ENCODE data around the gene MYNN. TPM values are rescaled to one million over a fixed set of nuclear protein-coding genes. Genes with fewer than 3 reads are reported as not detected.

MYNN gene
- total and polyA plus RNA-seq, 2 of the 13 experiments (the other 11 are each of a cell fraction or from before 2014, with no cell fraction given), result 10.4 to 17.6 TPM

- TF ChIP-seq HOMEZ (CRISPR knock-in tag; IDR thresholded peaks at IDR 0.05; ENCODE audit: low read depth), result peak; percentile 76; the same call in 1 of the 2 replicates
- TF ChIP-seq ZNF335 (CRISPR knock-in tag; IDR thresholded peaks at IDR 0.05), result no peak
- peak; percentile 31; the same call in 1 of the 2 replicates for TF ChIP-seq KLF12 (CRISPR knock-in tag; IDR thresholded peaks at IDR 0.05; ENCODE audit: borderline replicate concordance)
- peak; percentile 90 for TF ChIP-seq GABPB1 (CRISPR knock-in tag; IDR thresholded peaks at IDR 0.05)
- peak; percentile 99 for TF ChIP-seq THAP7 (CRISPR knock-in tag; IDR thresholded peaks at IDR 0.05)
- peak; percentile 75 for TF ChIP-seq NFYB (CRISPR knock-in tag; IDR thresholded peaks at IDR 0.05)
- 0 out of 2 replicates have a peak, but pooled peaks have one; percentile 0 for TF ChIP-seq KDM5B (CRISPR knock-in tag; IDR thresholded peaks at IDR 0.05; ENCODE audit: borderline replicate concordance)
- 0 out of 2 replicates have a peak, but pooled peaks have one; percentile 39 for TF ChIP-seq ZNF160 (CRISPR knock-in tag; IDR thresholded peaks at IDR 0.05)
- no peak; the same call in 1 of the 2 replicates for TF ChIP-seq ZNF503 (CRISPR knock-in tag; IDR thresholded peaks at IDR 0.05)
- no peak for TF ChIP-seq PATZ1 (CRISPR knock-in tag; IDR thresholded peaks at IDR 0.05)
- TF ChIP-seq WIZ (CRISPR knock-in tag; IDR thresholded peaks at IDR 0.05), result peak; percentile 60; the same call in 1 of the 2 replicates
- TF ChIP-seq HNRNPLL (IDR thresholded peaks at IDR 0.05; ENCODE audit: low read depth, low read length, poor library complexity, severe bottlenecking), result peak; percentile 77
- 0 out of 2 replicates have a peak, but pooled peaks have one; percentile 14 for TF ChIP-seq MED1 (CRISPR knock-in tag; IDR thresholded peaks at IDR 0.05)
- TF ChIP-seq ZNF879 (CRISPR knock-in tag; IDR thresholded peaks at IDR 0.05), result no peak
- peak; percentile 39; the same call in 1 of the 2 replicates for TF ChIP-seq KDM2A (CRISPR knock-in tag; IDR thresholded peaks at IDR 0.05; ENCODE audit: borderline replicate concordance, low read depth)
- peak; percentile 25; the same call in 1 of the 2 replicates for TF ChIP-seq RXRB (CRISPR knock-in tag; IDR thresholded peaks at IDR 0.05; ENCODE audit: borderline replicate concordance)
- TF ChIP-seq ZNF605 (CRISPR knock-in tag; IDR thresholded peaks at IDR 0.05), result peak; percentile 36; the same call in 1 of the 2 replicates
- TF ChIP-seq ZNF235 (CRISPR knock-in tag; IDR thresholded peaks at IDR 0.05; ENCODE audit: borderline replicate concordance), result no peak
- TF ChIP-seq ZNF629 (CRISPR knock-in tag; conservative IDR thresholded peaks at IDR 0.05), result no peak
- TF ChIP-seq SAFB2 (CRISPR knock-in tag; IDR thresholded peaks at IDR 0.05; ENCODE audit: borderline replicate concordance, low read depth), result no peak
- no peak for TF ChIP-seq HMG20A (CRISPR knock-in tag; IDR thresholded peaks at IDR 0.05; ENCODE audit: borderline replicate concordance)
Observed at GRCh38 chr3:169764882-169765612, 8.1 kb upstream of the MYNN start, which contains the start of gene TERC (continued).
